ENCODE results near the gene UGT1A1.

DNA sequence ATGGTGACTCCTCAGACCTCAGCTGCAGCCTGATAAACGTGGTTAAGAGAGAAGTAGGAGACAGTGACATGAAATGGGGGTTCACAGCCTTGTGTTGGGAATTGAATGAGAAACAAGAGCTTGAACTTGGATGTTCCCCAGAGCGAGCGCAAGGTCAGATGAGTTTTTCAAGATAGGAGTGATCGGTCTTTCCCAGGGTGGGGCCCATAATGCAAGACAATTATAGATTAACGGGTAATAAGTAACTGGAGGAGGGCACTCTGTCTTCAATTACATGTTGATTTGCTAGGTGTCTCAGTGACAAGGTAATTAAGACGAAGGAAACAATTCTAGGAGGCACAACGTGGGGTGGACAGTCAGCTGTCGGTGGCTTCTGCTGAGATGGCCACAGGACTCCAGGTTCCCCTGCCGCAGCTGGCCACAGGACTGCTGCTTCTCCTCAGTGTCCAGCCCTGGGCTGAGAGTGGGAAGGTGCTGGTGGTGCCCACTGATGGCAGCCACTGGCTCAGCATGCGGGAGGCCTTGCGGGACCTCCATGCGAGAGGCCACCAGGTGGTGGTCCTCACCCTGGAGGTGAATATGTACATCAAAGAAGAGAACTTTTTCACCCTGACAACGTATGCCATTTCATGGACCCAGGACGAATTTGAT is 47.3 kb upstream of the UGT1A1 start, which contains the start of gene UGT1A5:
- no peak for TF ChIP-seq ETV5 (CRISPR knock-in tag; IDR thresholded peaks at IDR 0.05; ENCODE audit: low read depth)
- TF ChIP-seq, protein P1, sequence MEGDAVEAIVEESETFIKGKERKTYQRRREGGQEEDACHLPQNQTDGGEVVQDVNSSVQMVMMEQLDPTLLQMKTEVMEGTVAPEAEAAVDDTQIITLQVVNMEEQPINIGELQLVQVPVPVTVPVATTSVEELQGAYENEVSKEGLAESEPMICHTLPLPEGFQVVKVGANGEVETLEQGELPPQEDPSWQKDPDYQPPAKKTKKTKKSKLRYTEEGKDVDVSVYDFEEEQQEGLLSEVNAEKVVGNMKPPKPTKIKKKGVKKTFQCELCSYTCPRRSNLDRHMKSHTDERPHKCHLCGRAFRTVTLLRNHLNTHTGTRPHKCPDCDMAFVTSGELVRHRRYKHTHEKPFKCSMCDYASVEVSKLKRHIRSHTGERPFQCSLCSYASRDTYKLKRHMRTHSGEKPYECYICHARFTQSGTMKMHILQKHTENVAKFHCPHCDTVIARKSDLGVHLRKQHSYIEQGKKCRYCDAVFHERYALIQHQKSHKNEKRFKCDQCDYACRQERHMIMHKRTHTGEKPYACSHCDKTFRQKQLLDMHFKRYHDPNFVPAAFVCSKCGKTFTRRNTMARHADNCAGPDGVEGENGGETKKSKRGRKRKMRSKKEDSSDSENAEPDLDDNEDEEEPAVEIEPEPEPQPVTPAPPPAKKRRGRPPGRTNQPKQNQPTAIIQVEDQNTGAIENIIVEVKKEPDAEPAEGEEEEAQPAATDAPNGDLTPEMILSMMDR (IDR thresholded peaks at IDR 0.05 in 2 of 3, conservative IDR thresholded peaks at IDR 0.05 in 1 of 3; ENCODE audit: insufficient read depth in 2 of 3, low read depth in 1 of 3, low read length in 3 of 3), result no peak
- TF ChIP-seq, protein P2, sequence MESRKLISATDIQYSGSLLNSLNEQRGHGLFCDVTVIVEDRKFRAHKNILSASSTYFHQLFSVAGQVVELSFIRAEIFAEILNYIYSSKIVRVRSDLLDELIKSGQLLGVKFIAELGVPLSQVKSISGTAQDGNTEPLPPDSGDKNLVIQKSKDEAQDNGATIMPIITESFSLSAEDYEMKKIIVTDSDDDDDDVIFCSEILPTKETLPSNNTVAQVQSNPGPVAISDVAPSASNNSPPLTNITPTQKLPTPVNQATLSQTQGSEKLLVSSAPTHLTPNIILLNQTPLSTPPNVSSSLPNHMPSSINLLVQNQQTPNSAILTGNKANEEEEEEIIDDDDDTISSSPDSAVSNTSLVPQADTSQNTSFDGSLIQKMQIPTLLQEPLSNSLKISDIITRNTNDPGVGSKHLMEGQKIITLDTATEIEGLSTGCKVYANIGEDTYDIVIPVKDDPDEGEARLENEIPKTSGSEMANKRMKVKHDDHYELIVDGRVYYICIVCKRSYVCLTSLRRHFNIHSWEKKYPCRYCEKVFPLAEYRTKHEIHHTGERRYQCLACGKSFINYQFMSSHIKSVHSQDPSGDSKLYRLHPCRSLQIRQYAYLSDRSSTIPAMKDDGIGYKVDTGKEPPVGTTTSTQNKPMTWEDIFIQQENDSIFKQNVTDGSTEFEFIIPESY (CRISPR knock-in tag; IDR thresholded peaks at IDR 0.05), result no peak
- no peak for TF ChIP-seq RNF2 (IDR thresholded peaks at IDR 0.05)
- no peak for TF ChIP-seq POLR2A (conservative IDR thresholded peaks at IDR 0.05)
- TF ChIP-seq NONO (IDR thresholded peaks at IDR 0.05; ENCODE audit: low read depth in 2 of 2, low read length in 1 of 2), result no peak
- TF ChIP-seq, protein P3, sequence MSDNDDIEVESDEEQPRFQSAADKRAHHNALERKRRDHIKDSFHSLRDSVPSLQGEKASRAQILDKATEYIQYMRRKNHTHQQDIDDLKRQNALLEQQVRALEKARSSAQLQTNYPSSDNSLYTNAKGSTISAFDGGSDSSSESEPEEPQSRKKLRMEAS (CRISPR knock-in tag; IDR thresholded peaks at IDR 0.05), result no peak
- TF ChIP-seq SMARCE1 (IDR thresholded peaks at IDR 0.05), result no peak
- TF ChIP-seq, protein P4, sequence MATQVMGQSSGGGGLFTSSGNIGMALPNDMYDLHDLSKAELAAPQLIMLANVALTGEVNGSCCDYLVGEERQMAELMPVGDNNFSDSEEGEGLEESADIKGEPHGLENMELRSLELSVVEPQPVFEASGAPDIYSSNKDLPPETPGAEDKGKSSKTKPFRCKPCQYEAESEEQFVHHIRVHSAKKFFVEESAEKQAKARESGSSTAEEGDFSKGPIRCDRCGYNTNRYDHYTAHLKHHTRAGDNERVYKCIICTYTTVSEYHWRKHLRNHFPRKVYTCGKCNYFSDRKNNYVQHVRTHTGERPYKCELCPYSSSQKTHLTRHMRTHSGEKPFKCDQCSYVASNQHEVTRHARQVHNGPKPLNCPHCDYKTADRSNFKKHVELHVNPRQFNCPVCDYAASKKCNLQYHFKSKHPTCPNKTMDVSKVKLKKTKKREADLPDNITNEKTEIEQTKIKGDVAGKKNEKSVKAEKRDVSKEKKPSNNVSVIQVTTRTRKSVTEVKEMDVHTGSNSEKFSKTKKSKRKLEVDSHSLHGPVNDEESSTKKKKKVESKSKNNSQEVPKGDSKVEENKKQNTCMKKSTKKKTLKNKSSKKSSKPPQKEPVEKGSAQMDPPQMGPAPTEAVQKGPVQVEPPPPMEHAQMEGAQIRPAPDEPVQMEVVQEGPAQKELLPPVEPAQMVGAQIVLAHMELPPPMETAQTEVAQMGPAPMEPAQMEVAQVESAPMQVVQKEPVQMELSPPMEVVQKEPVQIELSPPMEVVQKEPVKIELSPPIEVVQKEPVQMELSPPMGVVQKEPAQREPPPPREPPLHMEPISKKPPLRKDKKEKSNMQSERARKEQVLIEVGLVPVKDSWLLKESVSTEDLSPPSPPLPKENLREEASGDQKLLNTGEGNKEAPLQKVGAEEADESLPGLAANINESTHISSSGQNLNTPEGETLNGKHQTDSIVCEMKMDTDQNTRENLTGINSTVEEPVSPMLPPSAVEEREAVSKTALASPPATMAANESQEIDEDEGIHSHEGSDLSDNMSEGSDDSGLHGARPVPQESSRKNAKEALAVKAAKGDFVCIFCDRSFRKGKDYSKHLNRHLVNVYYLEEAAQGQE (IDR thresholded peaks at IDR 0.05; ENCODE audit: borderline replicate concordance), result no peak
- TF ChIP-seq, protein P4 (CRISPR knock-in tag; IDR thresholded peaks at IDR 0.05; ENCODE audit: low read depth), result no peak
- TF ChIP-seq TCFL5 (CRISPR knock-in tag; conservative IDR thresholded peaks at IDR 0.05), result no peak
- TF ChIP-seq EP300 (IDR thresholded peaks at IDR 0.05; ENCODE audit: low read length), result no peak
- no peak for TF ChIP-seq PTBP1 (IDR thresholded peaks at IDR 0.05; ENCODE audit: low read depth, low read length)
- TF ChIP-seq ZNF24 (IDR thresholded peaks at IDR 0.05), result no peak
- TF ChIP-seq CBX8 (IDR thresholded peaks at IDR 0.05; ENCODE audit: borderline replicate concordance, extremely low read depth, low read depth, low read length, poor library complexity, severe bottlenecking), result no peak
